PC-3 (cell line): Measurements from ENCODE around the gene ACBD3. TPM values are rescaled to one million over a fixed set of nuclear protein-coding genes. Genes with fewer than 3 reads are reported as not detected.

Source experiments
- ATAC-seq: fragments of 200-7000 bp; cut with Tn5 transposase; 2 replicates; pipeline ENCODE4 v1.9.1; 2020; ENCODE audit warnings: mild to moderate bottlenecking, moderate library complexity
- BruUV-seq: library from RNA; stranded (reverse); fragments of 400-500 nt; replicated peaks from 2 replicates; lab custom pipeline; 2021; lab: Mats Ljungman, UMichigan
- CTCF ChIA-PET: fragments of 300-600 bp; sonication (Branson Sonifier 250); formaldehyde crosslinking; loops from one replicate; lab custom pipeline; 2022; ENCODE audit warnings: antibody characterized with exemption; lab: Charles Lee
- POLR2A ChIA-PET: fragments of 300-600 bp; sonication (Branson Sonifier 250); formaldehyde crosslinking; loops from one replicate; lab custom pipeline; 2022; ENCODE audit warnings: antibody characterized with exemption; ENCODE audit not compliant: unreplicated experiment; lab: Charles Lee
- DNase-seq: peaks from one replicate; pipeline ENCODE4 v3.0.0-alpha.2; 2015
- H2AFZ ChIP-seq: fragments of 300-600 bp; sonication (generic); 2 replicates; pipeline ENCODE4 v1.6.0; 2016; ENCODE audit warnings: antibody characterized with exemption, low read length
- H3F3A ChIP-seq: fragments of 300-600 bp; sonication (generic); one replicate; pipeline ENCODE4 v1.6.0; 2017; ENCODE audit warnings: antibody characterized with exemption, low read length, control low read depth, mild to moderate bottlenecking; ENCODE audit not compliant: unreplicated experiment
- H3K27ac ChIP-seq: fragments of 300-600 bp; sonication (generic); 2 replicates; pipeline ENCODE4 v1.5.1; 2016; ENCODE audit warnings: mild to moderate bottlenecking, low read length
- H3K27me3 ChIP-seq: fragments of 300-600 bp; sonication (generic); 2 replicates; pipeline ENCODE4 v1.6.1; 2016; ENCODE audit warnings: low read length, mixed read lengths
- H3K36me3 ChIP-seq: fragments of 300-600 bp; sonication (generic); 2 replicates; pipeline ENCODE4 v1.6.1; 2016; ENCODE audit warnings: low read depth, mixed run types, low read length, mixed read lengths
- H3K4me1 ChIP-seq: fragments of 300-600 bp; sonication (generic); 2 replicates; pipeline ENCODE4 v1.5.1; 2016; ENCODE audit warnings: low read length; ENCODE audit not compliant: insufficient read depth
- H3K4me2 ChIP-seq: fragments of 300-600 bp; sonication (generic); 2 replicates; pipeline ENCODE4 v1.6.0; 2016; ENCODE audit warnings: low read length
- H3K4me3 ChIP-seq: fragments of 300-600 bp; sonication (generic); 2 replicates; pipeline ENCODE4 v1.5.1; 2016; ENCODE audit warnings: mild to moderate bottlenecking, low read length, mixed read lengths
- H3K79me2 ChIP-seq: fragments of 300-600 bp; sonication (generic); 2 replicates; pipeline ENCODE4 v1.6.1; 2017; ENCODE audit warnings: low read length, mixed read lengths
- H3K9ac ChIP-seq: fragments of 300-600 bp; sonication (generic); 2 replicates; pipeline ENCODE4 v1.6.0; 2016; ENCODE audit warnings: mild to moderate bottlenecking, low read length
- H3K9me2 ChIP-seq: fragments of 300-600 bp; sonication (generic); replicated peaks from 2 replicates; pipeline ENCODE4 v1.6.1; 2016; ENCODE audit warnings: mixed run types, low read length, mixed read lengths
- H3K9me3 ChIP-seq: fragments of 300-600 bp; sonication (generic); 2 replicates; pipeline ENCODE4 v1.6.1; 2016; ENCODE audit warnings: low read length, mixed read lengths
- H4K20me1 ChIP-seq: fragments of 300-600 bp; sonication (generic); 2 replicates; pipeline ENCODE4 v1.6.1; 2016; ENCODE audit warnings: low read length, mixed read lengths
- EZH2 ChIP-seq: fragments of 300-600 bp; sonication (generic); IDR thresholded peaks from one replicate; pipeline ENCODE4 v1.6.1; 2017; ENCODE audit warnings: antibody characterized with exemption, mild to moderate bottlenecking, low read length; ENCODE audit not compliant: unreplicated experiment
- EZH2phosphoT487 ChIP-seq: fragments of 300-600 bp; sonication (generic); IDR thresholded peaks from 2 replicates; pipeline ENCODE4 v1.6.1; 2018; ENCODE audit warnings: mild to moderate bottlenecking, antibody characterized with exemption, low read length, borderline replicate concordance
- intact Hi-C: fragments of 100-400 bp; cut with micrococcal nuclease; formaldehyde crosslinking; loops from 2 replicates; pipeline ENCODE4 v1.9.0; 2023
- total RNA-seq: library from RNA; depleted of rRNA; stranded (reverse); fragments of >200 nt; gene quantifications from 2 replicates; pipeline ENCODE4 v1.2.3, GENCODE V29; 2014
- TF ChIP-seq, protein P1 (sequence below): fragments of 300-600 bp; sonication (generic); conservative IDR thresholded peaks from 2 replicates; pipeline ENCODE4 v1.5.1; 2017; ENCODE audit warnings: antibody characterized with exemption, low read depth, mild to moderate bottlenecking, low read length

ACBD3 gene
- total RNA-seq, 1 experiment from 2014 or later, result 62.2 TPM

DNA sequence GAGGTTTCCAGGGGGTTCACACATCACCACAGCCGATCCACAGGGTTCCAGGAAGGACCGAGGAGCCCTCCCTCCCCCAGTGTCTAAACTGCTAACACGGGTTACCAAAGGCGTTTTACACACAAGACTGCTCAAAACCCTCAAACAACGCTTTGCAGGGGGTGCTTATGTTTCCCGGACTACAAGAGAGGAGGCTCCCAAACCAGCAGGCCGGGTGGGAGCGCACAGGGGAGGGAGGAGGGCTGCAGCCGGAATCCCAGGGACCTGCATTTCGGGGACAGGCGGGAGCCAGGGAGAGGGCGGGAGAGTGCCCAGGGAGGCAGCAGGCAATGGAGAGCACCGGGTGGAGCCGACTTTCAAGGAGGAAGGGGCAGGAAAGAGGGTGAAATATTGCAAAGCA is 50.8 kb downstream of the ACBD3 start:
- Histone ChIP-seq H3K9ac (no peak overlapping the region), H3K9me2 (no peaks in the 10 kb centered on the region), H3K79me2 (no peaks in the 10 kb centered on the region), H3K4me3 (no peak overlapping the region), H3K4me2 (no peak overlapping the region), H3K27me3 (no peaks in the 10 kb centered on the region), H3F3A (no peaks in the 10 kb centered on the region), H4K20me1 (no peaks in the 10 kb centered on the region), H3K9me3 (no peaks in the 10 kb centered on the region), H3K36me3 (no peaks in the 10 kb centered on the region), H2AFZ (no peak overlapping the region), H3K4me1 (peaks cover 14% of the 10 kb centered on the region), H3K27ac (no peak overlapping the region)
- TF ChIP-seq EZH2phosphoT487, result no peak
- ChIA-PET POLR2A (no interaction called here), CTCF (no interaction called here)
- ATAC-seq (no peak), DNase-seq (no peak)
- no TSS peak for BruUV-seq
- intact Hi-C loops, result no loop called here

DNA sequence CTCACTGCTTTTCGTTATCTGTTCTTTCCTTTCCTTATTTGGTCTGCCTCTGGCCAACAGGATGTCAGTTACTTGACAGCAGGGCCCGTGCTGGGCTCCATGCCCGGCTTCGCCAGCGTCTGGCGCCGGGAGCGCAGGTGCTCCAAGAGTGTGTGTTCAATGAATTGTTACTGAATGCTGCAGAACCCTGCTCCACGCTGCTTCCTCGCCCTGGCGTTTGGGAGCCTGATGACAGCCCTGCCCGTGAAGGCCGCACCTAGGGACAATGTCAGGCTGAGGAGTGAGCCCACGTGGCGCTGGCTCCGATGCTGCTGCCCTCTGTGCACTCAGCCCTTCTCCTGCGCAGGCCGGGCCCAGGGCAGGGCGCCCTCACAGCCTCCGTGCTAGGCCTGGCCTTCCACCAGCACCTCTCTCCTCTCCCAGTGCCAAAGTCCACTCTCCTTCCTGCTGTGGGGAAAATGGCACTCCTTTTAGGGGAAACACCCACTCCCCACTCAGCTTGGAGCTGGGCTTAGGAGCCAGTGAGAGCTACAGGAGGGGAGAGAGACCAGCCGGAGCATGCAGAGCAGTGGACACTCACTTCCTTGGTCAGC is 51.4 kb downstream of the ACBD3 start:
- Histone ChIP-seq H3F3A (no peaks in the 10 kb centered on the region), H3K27me3 (no peaks in the 10 kb centered on the region), H3K4me3 (no peak overlapping the region), H3K9ac (no peak overlapping the region), H2AFZ (no peak overlapping the region), H3K27ac (no peak overlapping the region), H3K9me2 (no peaks in the 10 kb centered on the region), H4K20me1 (no peaks in the 10 kb centered on the region), H3K9me3 (no peaks in the 10 kb centered on the region), H3K4me1 (peaks cover 14% of the 10 kb centered on the region), H3K79me2 (no peaks in the 10 kb centered on the region), H3K4me2 (no peak overlapping the region), H3K36me3 (no peaks in the 10 kb centered on the region)
- TF ChIP-seq, protein P1, sequence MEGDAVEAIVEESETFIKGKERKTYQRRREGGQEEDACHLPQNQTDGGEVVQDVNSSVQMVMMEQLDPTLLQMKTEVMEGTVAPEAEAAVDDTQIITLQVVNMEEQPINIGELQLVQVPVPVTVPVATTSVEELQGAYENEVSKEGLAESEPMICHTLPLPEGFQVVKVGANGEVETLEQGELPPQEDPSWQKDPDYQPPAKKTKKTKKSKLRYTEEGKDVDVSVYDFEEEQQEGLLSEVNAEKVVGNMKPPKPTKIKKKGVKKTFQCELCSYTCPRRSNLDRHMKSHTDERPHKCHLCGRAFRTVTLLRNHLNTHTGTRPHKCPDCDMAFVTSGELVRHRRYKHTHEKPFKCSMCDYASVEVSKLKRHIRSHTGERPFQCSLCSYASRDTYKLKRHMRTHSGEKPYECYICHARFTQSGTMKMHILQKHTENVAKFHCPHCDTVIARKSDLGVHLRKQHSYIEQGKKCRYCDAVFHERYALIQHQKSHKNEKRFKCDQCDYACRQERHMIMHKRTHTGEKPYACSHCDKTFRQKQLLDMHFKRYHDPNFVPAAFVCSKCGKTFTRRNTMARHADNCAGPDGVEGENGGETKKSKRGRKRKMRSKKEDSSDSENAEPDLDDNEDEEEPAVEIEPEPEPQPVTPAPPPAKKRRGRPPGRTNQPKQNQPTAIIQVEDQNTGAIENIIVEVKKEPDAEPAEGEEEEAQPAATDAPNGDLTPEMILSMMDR, result no peak
- TF ChIP-seq EZH2phosphoT487 (no peak), EZH2 (no peak)
- ATAC-seq, result peak; percentile 30
- ChIA-PET POLR2A (interaction anchor here (0.6 kb wide), 1 partner anchor 25 kb away, joined by 3 read pairs; no protein-coding TSS in a partner anchor), CTCF (no interaction called here)
- intact Hi-C loops, result no loop called here
- no TSS peak for BruUV-seq
- no peak for DNase-seq

DNA sequence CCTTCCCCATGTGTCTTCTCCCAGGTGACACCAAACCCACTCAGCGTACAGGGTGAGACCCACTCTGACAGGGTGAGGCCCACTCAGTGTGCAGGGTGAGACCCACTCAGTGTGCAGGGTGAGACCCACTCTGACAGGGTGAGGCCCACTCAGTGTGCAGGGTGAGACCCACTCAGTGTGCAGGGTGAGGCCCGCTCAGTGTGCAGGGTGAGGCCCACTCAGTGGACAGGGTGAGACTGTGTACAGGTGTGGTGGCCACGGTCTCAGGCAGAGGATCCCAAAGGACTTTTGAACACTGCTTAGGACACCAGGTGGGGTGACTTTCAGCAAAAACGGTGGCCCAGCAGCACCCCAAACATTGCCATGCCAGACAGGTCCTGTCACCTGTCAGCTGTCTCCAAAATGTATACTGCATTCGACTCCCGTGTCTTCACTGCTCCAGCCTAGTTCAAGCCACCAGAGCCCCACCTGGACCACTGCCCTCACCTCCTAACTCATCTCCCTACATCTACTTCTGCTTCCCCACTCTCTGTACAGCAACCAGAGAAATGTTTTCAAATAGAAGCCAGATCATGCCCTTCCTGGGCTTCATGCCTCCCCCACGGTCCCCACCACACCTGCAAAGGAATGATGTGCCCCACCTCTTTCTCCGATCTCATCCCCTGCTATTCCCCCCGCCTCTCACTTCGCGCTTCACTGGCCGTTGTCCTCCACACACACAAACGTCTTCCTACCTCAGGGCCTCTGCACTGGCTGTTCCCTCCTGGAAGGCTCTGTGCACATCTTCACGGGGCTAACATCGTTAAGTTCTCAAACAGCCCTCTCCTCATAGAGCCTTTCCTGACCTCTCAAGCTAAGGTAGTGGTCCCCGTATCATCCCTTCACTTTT is 52.1 kb downstream of the ACBD3 start:
- CTCF ChIA-PET, result interaction anchor here (1.0 kb wide), 1 partner anchor 9 kb away, joined by 3 read pairs; no protein-coding TSS in a partner anchor
- TF ChIP-seq, protein P1, result no peak
- TF ChIP-seq EZH2phosphoT487 (no peak), EZH2 (no peak)
- H4K20me1 ChIP-seq, result no peaks in the 10 kb centered on the region
- DNase-seq, result no peak
- H3K27me3 ChIP-seq, result no peaks in the 10 kb centered on the region
- intact Hi-C loops, result no loop called here
- H3K9ac ChIP-seq, result no peak overlapping the region
- no peak overlapping the region for H3K4me2 ChIP-seq
- peaks cover 14% of the 10 kb centered on the region for H3K4me1 ChIP-seq
- H3K4me3 ChIP-seq, result no peak overlapping the region
- H3K9me2 ChIP-seq, result no peaks in the 10 kb centered on the region
- no peak for ATAC-seq
- H2AFZ ChIP-seq, result no peak overlapping the region
- no peaks in the 10 kb centered on the region for H3K79me2 ChIP-seq
- no peaks in the 10 kb centered on the region for H3K36me3 ChIP-seq
- H3K9me3 ChIP-seq, result no peaks in the 10 kb centered on the region
- H3F3A ChIP-seq, result no peaks in the 10 kb centered on the region
- POLR2A ChIA-PET, result interaction anchor here (0.6 kb wide), 1 partner anchor 17 kb away, joined by 3 read pairs; no protein-coding TSS in a partner anchor
- BruUV-seq, result no TSS peak
- H3K27ac ChIP-seq, result no peak overlapping the region
